GM18502 (cell line): Measurements from ENCODE around the gene CYTH2.
A peak's percentile ranks its signal among the peaks of the same experiment; 100 is the strongest.
"Not testable (repeated sequence)": the region's sequence is repeated elsewhere in the genome, so short reads cannot be mapped to it uniquely, and the experiment has no call there.

Experiments used
- ATAC-seq: cut with Tn5 transposase; IDR thresholded peaks from one replicate; pipeline ENCODE4 v1.9.1; 2021; ENCODE audit warnings: mild to moderate bottlenecking; ENCODE audit not compliant: unreplicated experiment, poor library complexity

Gene CYTH2

DNA sequence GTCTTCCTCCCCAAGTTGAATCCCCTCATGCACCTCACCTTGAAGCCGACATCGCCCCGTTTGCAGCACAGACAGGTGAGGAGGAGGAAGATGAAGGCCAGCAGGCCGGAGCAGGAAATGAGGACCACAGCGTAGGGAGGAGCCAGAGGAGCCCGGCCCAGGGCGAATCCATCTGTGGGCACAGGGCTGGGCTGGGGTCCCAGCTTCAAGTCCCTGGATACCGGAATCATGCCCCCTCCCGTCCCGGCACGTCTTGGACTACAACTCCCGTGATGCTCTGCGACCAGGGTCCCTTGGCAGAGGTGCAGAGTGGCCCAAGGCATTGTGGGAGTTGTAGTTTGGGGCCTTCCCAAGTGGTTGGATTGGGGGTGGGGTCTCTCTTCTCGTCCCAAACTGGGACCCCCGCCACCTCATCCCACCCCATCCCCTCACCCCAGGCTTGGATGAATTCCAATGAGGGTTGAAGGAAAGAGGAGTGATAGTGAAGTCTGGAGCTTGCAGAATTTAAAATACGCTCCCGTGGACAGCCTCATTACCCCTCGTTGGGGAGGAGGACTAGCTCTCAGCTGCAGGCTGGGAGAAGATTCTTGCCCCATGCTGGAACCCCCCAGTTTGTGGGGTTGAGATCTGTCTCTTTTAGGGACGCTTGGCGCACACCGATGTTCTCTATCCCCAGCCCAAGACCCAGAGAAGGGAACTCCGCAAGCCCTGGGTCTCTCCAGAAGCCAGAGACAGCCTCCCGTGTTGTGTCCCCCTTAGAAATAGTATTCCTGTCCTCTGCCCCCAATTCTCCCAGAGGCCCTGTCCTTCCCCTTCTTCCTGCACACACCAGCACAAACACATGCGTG, 41.5 kb downstream of the CYTH2 start:
- ATAC-seq: no peak

- ATAC-seq: no peak
Measured at GRCh38 chr19:48511321-48511731, 42.2 kb downstream of the CYTH2 start.

GRCh38 chr19:48511800-48512503, 42.8 kb downstream of the CYTH2 start, which contains the start of gene LMTK3:
Gene LMTK3 (minus strand): TSS chr19:48511835. CDS start chr19:48511576, 259 bp downstream.
- no peak for ATAC-seq

- no peak for ATAC-seq
Measured at GRCh38 chr19:48512504-48513288, 43.5 kb downstream of the CYTH2 start.

- ATAC-seq: peak; percentile 68
Measured at GRCh38 chr19:48513289-48514122, 44.3 kb downstream of the CYTH2 start.

DNA sequence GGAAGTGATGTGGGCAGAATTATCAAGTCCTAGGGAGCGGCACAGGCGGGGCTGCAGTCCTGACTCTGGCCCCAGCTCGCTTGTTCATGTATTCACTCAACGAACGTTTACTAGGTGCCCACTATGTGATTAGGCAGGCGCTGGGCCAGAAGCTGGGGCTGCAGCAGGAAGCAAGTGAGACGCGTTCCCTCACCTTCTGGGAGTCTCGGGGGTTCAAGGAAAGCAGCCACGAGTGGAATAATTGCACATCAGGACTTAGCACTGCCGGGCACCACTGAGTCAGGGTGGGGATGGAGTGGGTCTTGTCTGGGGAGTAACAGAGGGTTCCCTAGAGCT, 44.9 kb downstream of the CYTH2 start:
- ATAC-seq: no peak

GRCh38 chr19:48516536-48516935, 47.4 kb downstream of the CYTH2 start:
- no peak for ATAC-seq

- ATAC-seq: no peak
Measured at GRCh38 chr19:48518207-48518606, 49.0 kb downstream of the CYTH2 start.

DNA sequence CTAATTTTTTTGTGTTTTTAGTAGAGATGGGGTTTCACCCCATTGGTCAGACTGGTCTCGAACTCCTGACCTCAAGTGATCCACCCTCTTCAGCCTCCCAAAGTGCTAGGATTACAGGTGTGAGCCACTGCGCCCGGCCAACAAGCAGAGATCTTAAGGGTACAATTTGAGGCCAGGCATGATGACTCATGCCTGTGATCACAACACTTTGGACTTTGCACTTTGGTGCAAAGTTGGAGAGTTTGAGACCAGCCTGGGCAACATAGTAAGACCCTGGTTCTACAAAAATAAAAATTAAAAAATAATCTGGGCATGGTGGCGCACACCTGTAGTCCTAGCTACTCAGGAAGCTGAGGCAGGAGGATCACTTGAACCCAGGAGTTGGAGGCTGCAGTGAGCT, 50.3 kb downstream of the CYTH2 start:
- not testable (repeated sequence) for ATAC-seq

DNA sequence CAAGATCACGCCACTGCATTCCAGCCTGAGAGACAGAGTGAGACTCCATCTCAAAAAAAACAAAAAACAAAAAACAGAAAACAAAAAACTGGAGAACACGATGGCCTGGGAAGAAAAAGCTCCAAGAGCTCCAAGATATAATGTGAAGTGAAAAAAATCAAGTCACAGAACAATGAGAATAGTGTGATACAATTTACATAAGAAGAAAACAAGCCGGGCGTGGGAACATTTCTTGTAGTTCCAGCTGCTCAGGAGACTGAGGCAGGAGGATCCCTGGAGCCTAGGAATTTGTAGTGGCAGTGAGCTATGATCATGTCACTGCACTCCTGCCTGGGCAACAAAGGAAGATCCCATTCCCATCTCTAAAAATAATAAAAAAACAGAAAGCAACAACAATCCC, 51.0 kb downstream of the CYTH2 start:
- no peak for ATAC-seq

DNA sequence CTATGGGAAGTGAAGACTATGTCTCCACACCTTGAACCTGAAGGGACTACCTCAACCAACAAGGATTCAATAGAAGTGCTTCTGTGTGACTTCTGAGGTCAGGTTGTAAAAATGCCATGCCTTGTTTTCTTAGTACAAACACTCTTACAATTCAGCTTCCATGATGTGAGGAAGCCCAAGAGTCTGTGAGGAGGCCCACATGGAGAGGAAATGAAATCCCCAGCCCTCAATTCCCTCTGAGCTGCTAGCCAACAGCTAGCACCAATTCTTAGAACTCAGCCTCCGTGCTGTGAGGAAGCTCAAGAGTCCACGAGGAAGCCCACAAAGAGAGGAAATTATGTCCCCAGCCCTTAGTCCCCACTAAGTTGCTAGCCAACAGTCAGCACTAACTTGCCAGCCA, 55.1 kb downstream of the CYTH2 start:
- ATAC-seq: no peak

DNA sequence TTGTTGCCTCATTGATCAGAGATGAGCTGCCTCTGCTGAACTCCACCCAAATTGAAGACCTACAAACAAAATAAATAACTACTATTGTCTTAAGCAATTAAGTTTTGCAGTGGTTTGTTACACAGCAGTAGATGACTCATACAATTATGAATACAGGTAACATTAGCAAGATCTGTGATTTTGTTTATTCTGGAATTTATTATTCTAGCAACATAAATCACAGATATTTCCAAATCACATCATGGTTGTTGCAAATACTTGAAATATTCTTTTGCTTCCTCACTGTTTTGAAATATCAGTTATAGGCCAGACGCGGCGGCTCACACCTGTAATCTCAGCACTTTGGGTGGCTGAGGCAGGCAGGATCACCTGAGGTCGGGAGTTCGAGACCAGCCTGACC, 55.6 kb downstream of the CYTH2 start:
- no peak for ATAC-seq

- no peak for ATAC-seq
Measured at GRCh38 chr19:48529156-48529555, 60.0 kb downstream of the CYTH2 start.

DNA sequence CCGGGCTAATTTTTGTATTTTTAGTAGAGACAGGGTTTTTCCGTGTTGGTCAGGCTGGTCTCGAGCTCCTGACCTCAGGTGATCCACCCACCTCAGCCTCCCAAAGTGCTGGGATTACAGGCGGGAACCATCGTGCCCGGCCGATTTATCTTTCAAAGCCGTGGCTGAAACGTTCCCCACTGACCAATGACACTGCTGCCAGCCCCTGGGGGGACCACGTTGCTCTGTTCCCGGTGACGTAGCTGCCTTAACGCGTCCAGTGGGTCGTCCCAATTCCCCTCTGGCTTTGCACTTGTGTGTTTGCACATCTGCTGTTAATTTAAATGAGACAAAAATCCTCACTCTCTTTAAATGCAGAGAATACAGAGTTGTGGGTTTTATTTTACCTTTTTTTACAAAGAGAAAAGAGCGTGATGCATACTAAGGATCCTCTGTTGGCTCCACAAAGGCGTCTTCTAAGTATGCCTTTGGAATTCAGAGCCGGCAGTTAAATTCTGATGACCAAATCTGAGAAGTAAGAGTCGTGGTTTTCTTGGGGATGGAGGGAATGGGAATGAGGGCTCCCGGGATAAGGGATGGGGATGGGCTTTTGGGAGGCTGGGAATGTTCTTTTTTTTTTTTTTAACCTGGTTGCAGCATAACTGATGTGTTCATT, 61.0 kb downstream of the CYTH2 start:
- no peak for ATAC-seq

GRCh38 chr19:48530770-48531169, 61.6 kb downstream of the CYTH2 start:
- ATAC-seq: no peak
